Stomach (tissue), 4 donors: ENCODE data around the gene TTC38.

Experiments
- EP300 ChIP-seq: sonication (generic); formaldehyde crosslinking; IDR thresholded peaks from one replicate; pipeline ENCODE4 v1.6.1; 2017; ENCODE audit warnings: antibody characterized with exemption
- TF ChIP-seq, protein P1 (sequence below), 7 experiments: fragments of 450-650 bp in 4 of 7; fragments of 200-600 bp in 3 of 7; sonication (generic) in 3 of 7; IDR thresholded peaks; one replicate each; pipeline ENCODE4 v1.5.1; 2016 to 2019; ENCODE audit warnings: antibody characterized with exemption in 7 of 7, control low read depth in 2 of 7, mild to moderate bottlenecking in 1 of 7

DNA sequence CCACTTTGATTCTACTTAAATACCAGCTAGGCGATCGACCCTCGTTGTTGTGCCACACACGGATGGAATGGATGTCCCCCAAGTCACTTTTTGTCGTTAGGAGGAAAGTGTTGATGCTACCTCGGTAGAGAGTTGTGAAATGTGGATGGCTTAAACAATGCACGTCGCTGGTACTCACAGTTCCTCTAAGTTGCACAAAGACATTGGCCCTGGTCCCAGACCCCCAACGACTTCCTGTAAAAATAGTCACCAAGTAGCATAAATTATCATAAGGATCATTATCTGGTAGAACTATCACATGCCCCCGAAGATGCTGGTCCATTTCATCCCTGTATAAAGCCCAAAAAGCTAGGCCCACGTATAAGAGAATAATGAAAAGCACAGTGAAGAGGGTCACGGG is 8.4 kb upstream of the TTC38 start:
- TF ChIP-seq, protein P1, sequence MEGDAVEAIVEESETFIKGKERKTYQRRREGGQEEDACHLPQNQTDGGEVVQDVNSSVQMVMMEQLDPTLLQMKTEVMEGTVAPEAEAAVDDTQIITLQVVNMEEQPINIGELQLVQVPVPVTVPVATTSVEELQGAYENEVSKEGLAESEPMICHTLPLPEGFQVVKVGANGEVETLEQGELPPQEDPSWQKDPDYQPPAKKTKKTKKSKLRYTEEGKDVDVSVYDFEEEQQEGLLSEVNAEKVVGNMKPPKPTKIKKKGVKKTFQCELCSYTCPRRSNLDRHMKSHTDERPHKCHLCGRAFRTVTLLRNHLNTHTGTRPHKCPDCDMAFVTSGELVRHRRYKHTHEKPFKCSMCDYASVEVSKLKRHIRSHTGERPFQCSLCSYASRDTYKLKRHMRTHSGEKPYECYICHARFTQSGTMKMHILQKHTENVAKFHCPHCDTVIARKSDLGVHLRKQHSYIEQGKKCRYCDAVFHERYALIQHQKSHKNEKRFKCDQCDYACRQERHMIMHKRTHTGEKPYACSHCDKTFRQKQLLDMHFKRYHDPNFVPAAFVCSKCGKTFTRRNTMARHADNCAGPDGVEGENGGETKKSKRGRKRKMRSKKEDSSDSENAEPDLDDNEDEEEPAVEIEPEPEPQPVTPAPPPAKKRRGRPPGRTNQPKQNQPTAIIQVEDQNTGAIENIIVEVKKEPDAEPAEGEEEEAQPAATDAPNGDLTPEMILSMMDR (IDR thresholded peaks at IDR 0.05): no peak
- no peak for TF ChIP-seq EP300
